SKM-1 (cell line): ENCODE measurements around the gene ZBP1.

Experiments
- DNase-seq: peaks from one replicate; lab custom pipeline; 2025; ENCODE audit not compliant: unreplicated experiment; lab: John Stamatoyannopoulos, UW

ZBP1 gene

GRCh38 chr20:57658833-57659516 is 38.7 kb upstream of the ZBP1 start:
- no peak for DNase-seq

- no peak for DNase-seq
Measured at GRCh38 chr20:57658447-57658832, 38.2 kb upstream of the ZBP1 start.

- no peak for DNase-seq
Measured at GRCh38 chr20:57657535-57658446, 37.6 kb upstream of the ZBP1 start.

GRCh38 chr20:57656821-57657534 is 36.8 kb upstream of the ZBP1 start:
- DNase-seq: no peak

- DNase-seq: no peak
Measured at GRCh38 chr20:57656252-57656820, 36.1 kb upstream of the ZBP1 start.

GRCh38 chr20:57655809-57656155 is 35.6 kb upstream of the ZBP1 start:
- no peak for DNase-seq

- DNase-seq: no peak
Measured at GRCh38 chr20:57654998-57655808, 35.0 kb upstream of the ZBP1 start.

GRCh38 chr20:57654363-57654997 is 34.3 kb upstream of the ZBP1 start:
- no peak for DNase-seq

GRCh38 chr20:57653910-57654309 is 33.7 kb upstream of the ZBP1 start:
- DNase-seq: no peak

- no peak for DNase-seq
Measured at GRCh38 chr20:57653546-57653900, 33.3 kb upstream of the ZBP1 start.

GRCh38 chr20:57652606-57653545 is 32.6 kb upstream of the ZBP1 start:
- no peak for DNase-seq

GRCh38 chr20:57651881-57652605 is 31.8 kb upstream of the ZBP1 start:
- DNase-seq: no peak

GRCh38 chr20:57650756-57651483 is 30.7 kb upstream of the ZBP1 start:
- no peak for DNase-seq

GRCh38 chr20:57650266-57650665 is 30.0 kb upstream of the ZBP1 start:
- DNase-seq: no peak

- DNase-seq: no peak
Measured at GRCh38 chr20:57649617-57650015, 29.4 kb upstream of the ZBP1 start.

GRCh38 chr20:57648878-57649616 is 28.8 kb upstream of the ZBP1 start:
- no peak for DNase-seq
